HL-60 (cell line): ENCODE data around the gene SOWAHB.

Source experiments
- GABPA ChIP-seq: IDR thresholded peaks from 2 replicates; pipeline ENCODE4 v1.6.1; 2012; ENCODE audit warnings: low read depth
- POLR2AphosphoS5 ChIP-seq: IDR thresholded peaks from 2 replicates; pipeline ENCODE4 v1.6.1; 2012; ENCODE audit warnings: low read depth
- SPI1 ChIP-seq: IDR thresholded peaks from 2 replicates; pipeline ENCODE4 v1.6.1; 2012; ENCODE audit warnings: low read depth, mild to moderate bottlenecking, borderline replicate concordance
- TF ChIP-seq, protein P1 (sequence below): IDR thresholded peaks from one replicate; pipeline ENCODE4 v1.5.1; 2011; ENCODE audit warnings: low read length, control low read depth, inconsistent platforms; ENCODE audit not compliant: insufficient read depth
- TF ChIP-seq, protein P2 (sequence below): IDR thresholded peaks from 2 replicates; pipeline ENCODE4 v1.6.1; 2012; ENCODE audit warnings: low read depth; ENCODE audit not compliant: insufficient replicate concordance

DNA sequence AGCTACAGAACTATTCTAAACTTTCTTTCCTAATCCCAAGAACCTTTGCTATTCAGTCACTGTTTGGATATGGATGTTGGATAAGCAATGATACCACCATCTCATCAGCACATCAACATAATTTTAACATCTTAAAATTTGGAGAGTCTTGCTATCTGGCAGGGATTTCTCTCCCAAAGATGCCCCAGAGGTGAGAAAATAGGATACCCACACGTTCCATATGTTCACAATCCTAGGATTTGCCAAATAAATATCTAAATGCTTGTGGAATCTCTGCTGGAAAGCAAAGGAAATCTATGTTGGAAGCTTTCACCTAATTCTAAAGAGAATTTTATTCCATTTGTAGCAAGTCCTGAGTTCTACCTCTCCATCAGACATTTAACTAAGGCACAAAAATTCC lies 24.4 kb downstream of the SOWAHB start:
- TF ChIP-seq, protein P1, sequence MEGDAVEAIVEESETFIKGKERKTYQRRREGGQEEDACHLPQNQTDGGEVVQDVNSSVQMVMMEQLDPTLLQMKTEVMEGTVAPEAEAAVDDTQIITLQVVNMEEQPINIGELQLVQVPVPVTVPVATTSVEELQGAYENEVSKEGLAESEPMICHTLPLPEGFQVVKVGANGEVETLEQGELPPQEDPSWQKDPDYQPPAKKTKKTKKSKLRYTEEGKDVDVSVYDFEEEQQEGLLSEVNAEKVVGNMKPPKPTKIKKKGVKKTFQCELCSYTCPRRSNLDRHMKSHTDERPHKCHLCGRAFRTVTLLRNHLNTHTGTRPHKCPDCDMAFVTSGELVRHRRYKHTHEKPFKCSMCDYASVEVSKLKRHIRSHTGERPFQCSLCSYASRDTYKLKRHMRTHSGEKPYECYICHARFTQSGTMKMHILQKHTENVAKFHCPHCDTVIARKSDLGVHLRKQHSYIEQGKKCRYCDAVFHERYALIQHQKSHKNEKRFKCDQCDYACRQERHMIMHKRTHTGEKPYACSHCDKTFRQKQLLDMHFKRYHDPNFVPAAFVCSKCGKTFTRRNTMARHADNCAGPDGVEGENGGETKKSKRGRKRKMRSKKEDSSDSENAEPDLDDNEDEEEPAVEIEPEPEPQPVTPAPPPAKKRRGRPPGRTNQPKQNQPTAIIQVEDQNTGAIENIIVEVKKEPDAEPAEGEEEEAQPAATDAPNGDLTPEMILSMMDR, result no peak
- TF ChIP-seq, protein P2, sequence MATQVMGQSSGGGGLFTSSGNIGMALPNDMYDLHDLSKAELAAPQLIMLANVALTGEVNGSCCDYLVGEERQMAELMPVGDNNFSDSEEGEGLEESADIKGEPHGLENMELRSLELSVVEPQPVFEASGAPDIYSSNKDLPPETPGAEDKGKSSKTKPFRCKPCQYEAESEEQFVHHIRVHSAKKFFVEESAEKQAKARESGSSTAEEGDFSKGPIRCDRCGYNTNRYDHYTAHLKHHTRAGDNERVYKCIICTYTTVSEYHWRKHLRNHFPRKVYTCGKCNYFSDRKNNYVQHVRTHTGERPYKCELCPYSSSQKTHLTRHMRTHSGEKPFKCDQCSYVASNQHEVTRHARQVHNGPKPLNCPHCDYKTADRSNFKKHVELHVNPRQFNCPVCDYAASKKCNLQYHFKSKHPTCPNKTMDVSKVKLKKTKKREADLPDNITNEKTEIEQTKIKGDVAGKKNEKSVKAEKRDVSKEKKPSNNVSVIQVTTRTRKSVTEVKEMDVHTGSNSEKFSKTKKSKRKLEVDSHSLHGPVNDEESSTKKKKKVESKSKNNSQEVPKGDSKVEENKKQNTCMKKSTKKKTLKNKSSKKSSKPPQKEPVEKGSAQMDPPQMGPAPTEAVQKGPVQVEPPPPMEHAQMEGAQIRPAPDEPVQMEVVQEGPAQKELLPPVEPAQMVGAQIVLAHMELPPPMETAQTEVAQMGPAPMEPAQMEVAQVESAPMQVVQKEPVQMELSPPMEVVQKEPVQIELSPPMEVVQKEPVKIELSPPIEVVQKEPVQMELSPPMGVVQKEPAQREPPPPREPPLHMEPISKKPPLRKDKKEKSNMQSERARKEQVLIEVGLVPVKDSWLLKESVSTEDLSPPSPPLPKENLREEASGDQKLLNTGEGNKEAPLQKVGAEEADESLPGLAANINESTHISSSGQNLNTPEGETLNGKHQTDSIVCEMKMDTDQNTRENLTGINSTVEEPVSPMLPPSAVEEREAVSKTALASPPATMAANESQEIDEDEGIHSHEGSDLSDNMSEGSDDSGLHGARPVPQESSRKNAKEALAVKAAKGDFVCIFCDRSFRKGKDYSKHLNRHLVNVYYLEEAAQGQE, result no peak
- TF ChIP-seq GABPA, result no peak
- TF ChIP-seq POLR2AphosphoS5, result no peak
- no peak for TF ChIP-seq SPI1
